ENCODE data around the gene LUC7L2.
"Not testable (repeated sequence)": the region's sequence is repeated elsewhere in the genome, so short reads cannot be mapped to it uniquely, and the experiment has no call there.

The LUC7L2 gene

GRCh38 chr7:139468281-139468680, 108.6 kb downstream of the LUC7L2 start:
- in situ Hi-C loops (cut with MboI; ENCODE audit: low pct_unique_long_range_greater_than_20kb, low sequenced_read_pairs, unreplicated experiment); DNase-seq (ENCODE audit: low spot score): not testable (repeated sequence)

GRCh38 chr7:139471740-139472353, 112.2 kb downstream of the LUC7L2 start:
- in situ Hi-C loops (cut with MboI; ENCODE audit: low pct_unique_long_range_greater_than_20kb, low sequenced_read_pairs, unreplicated experiment) = no loop called here
- no peak for DNase-seq (ENCODE audit: low spot score)
- TF ChIP-seq CTCF (IDR thresholded peaks at IDR 0.05; ENCODE audit: extremely low read depth, insufficient read depth, missing control alignments) = no peak
